ENCODE data around the gene MAEA. TPM values are rescaled to one million over a fixed set of nuclear protein-coding genes. Genes with fewer than 3 reads are reported as not detected.
A peak's percentile ranks its signal among the peaks of the same experiment; 100 is the strongest.

Gene MAEA
- total RNA-seq, 2 experiments from 2014 or later, result 63.8 to 69.0 TPM

DNA sequence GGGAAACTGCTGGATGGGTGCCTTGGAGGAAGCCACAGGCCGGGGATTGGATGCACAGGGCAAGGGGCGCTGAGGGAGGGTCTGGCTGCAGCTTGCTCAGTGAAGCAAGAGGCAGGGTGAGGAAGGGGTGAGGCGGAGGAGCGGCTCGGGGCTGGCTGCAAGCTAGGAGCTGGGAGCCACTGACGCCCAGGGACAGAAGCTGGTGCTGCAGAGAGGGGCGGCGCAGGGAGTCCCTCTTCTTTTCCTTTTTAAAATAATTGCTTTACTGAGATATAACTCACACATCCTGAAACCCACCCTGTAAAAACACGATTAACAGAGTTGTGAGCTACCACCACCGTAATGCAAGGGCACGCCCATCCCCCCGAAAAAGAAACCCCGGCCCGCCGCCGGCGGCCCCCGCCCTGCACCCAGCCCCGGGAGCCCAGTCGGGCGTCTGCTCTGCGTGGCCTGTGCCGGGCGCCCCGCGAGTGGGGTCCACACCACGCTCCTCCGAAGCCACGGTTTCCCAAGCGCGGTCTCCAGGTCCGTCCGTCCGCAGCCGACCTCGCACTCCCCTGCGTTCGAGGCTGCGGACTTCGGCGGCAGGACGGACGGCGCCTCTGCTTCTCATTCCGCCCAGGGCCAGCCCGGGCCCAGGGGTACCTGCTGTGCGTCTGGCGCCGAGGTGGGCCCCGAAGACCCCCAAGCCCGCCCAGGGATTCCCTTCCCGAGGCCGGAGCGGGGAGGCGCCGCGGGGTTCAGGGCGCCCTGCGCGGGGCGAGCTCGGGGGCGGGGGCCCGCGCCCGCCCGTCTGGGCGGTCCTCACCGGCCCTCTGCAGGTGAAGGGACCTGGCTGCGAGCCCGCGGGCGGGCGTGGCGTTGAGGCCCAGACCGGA is 56.5 kb downstream of the MAEA start:
- peak; percentile 75 for DNase-seq
- Mint-ChIP-seq H3K4me3 (peak overlapping the region; percentile 92), H3K4me1 (peaks cover 40% of the 10 kb centered on the region), H3K27ac (peak overlapping the region; percentile 92), H3K36me3 (ENCODE audit: low read depth) (peaks cover 17% of the 10 kb centered on the region), H3K9me3 (no peaks in the 10 kb centered on the region), H3K27me3 (no peaks in the 10 kb centered on the region)
- ChIA-PET CTCF (interaction anchor here (0.6 to 2.5 kb wide), 12 partner anchors 10 to 215 kb away, joined by 3 to 10 read pairs (median 4); no protein-coding TSS in a partner anchor), POLR2A (interaction anchor here (0.6 to 1.6 kb wide), 4 partner anchors 20 to 888 kb away, joined by 3 to 5 read pairs (median 4); no protein-coding TSS in a partner anchor)

DNA sequence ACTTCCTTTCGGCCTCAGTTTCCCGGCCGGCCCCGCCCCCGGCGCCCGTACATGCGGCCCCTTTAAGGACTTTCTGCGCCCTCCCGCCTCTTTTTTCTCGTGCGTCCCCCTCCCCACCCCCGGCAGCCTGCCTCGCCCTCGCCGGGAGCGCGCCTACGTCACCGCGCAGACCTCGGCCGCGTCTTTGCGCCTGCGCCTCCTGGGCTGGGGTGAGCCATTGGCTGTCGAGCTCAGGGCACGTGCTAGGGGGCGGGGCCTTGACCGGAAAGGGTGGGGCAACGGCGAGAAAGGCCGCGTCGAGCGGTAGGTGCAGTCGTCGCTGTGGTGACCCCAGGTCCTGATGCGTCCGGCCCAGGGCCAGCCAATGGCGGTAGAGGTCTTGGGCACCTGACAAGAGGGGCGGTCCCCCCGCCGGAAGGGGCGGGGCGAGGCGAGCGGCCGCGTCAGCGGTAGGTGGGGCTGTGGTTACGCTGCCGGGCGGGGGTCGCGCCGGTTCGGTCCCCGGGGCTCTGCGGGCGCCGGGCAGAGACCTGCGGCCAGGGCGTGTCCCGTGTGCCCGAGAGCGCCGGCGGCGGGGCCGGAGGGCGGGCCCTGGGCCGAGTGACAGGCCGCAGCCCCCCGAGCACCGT is 57.2 kb downstream of the MAEA start, which contains the start of gene UVSSA:
TSS of gene UVSSA (plus strand) at position 428 of the 629 bp plus-strand sequence. CDS start 884 bp downstream, outside the sequence.
- peak; percentile 100 for DNase-seq
- H3K27ac Mint-ChIP-seq, result peak within 1 kb of the TSS; percentile 98
- peaks cover 45% of the 10 kb centered on the region for H3K4me1 Mint-ChIP-seq
- ChIA-PET CTCF (interaction anchor here (0.7 to 2.5 kb wide), 7 partner anchors 9 to 216 kb away, joined by 3 to 10 read pairs (median 3); no protein-coding TSS in a partner anchor), POLR2A (interaction anchor here (1.6 kb wide), 1 partner anchor 97 kb away, joined by 5 read pairs; no protein-coding TSS in a partner anchor)
- H3K4me3 Mint-ChIP-seq, result peak within 1 kb of the TSS; percentile 92
- H3K9me3 Mint-ChIP-seq, result no peaks in the 10 kb centered on the region
- no peaks in the 10 kb centered on the region for H3K27me3 Mint-ChIP-seq
- peaks cover 17% of the 10 kb centered on the region for H3K36me3 Mint-ChIP-seq (ENCODE audit: low read depth)

DNA sequence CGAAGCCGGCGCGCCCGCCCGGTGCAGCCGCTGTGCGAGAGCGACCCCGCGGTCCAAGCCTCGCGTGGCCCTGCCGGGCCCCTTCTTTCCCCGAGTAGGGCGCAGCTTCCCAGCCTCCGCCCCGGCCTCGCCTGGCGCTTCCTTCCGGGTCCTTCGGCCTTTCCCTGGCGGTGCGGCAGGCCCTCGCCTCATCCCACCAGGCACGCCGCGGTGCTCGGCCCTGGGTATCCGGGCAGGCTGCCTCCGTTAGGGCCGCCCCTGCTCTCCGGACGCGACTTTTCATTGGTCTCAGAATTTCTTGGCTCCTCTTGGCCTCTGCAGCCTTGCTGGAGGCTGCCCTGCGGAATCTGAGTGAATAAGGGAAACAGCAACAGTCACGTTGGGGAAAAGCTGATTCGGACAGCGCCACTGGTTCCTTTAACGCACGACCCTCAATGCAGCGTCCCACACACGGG is 57.7 kb downstream of the MAEA start:
- peaks cover 16% of the 10 kb centered on the region for H3K36me3 Mint-ChIP-seq (ENCODE audit: low read depth)
- peak overlapping the region; percentile 98 for H3K27ac Mint-ChIP-seq
- POLR2A ChIA-PET, result no interaction called here
- H3K4me1 Mint-ChIP-seq, result peaks cover 46% of the 10 kb centered on the region
- H3K9me3 Mint-ChIP-seq, result no peaks in the 10 kb centered on the region
- CTCF ChIA-PET, result interaction anchor here (0.7 to 2.5 kb wide), 6 partner anchors 9 to 216 kb away, joined by 3 to 10 read pairs (median 4); no protein-coding TSS in a partner anchor
- H3K4me3 Mint-ChIP-seq, result peak overlapping the region; percentile 89
- DNase-seq, result peak; percentile 54
- H3K27me3 Mint-ChIP-seq, result no peaks in the 10 kb centered on the region

DNA sequence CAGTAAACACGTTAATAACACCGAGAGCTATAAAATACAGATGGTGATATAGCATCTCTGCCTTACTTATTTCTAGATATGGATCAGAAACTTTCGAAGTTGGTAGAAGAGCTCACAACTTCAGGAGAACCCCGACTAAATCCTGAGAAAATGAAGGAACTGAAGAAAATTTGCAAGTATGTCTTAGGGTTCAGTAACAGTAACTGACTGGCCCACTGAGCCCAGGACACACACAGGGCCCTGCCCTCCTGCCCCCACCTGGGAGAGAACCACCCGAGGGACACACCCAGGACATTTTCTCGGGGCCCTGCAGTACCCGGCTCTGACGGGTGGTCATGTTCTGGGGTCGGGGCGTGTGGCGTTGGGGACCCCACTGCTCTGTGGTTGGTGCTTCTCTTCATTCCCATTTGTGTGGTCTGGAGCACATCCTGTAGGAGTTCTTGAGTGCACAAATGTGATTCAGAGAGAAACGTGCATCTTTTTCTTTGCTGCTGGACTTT is 58.4 kb downstream of the MAEA start:
- H3K27ac Mint-ChIP-seq, result peak overlapping the region; percentile 98
- DNase-seq, result no peak
- ChIA-PET POLR2A (no interaction called here), CTCF (interaction anchor here (0.8 to 2.5 kb wide), 3 partner anchors 8 to 182 kb away, joined by 3 to 5 read pairs (median 4); no protein-coding TSS in a partner anchor)
- H3K27me3 Mint-ChIP-seq, result no peaks in the 10 kb centered on the region
- peak overlapping the region; percentile 89 for H3K4me3 Mint-ChIP-seq
- H3K9me3 Mint-ChIP-seq, result no peaks in the 10 kb centered on the region
- H3K4me1 Mint-ChIP-seq, result peaks cover 46% of the 10 kb centered on the region
- H3K36me3 Mint-ChIP-seq (ENCODE audit: low read depth), result peaks cover 15% of the 10 kb centered on the region

DNA sequence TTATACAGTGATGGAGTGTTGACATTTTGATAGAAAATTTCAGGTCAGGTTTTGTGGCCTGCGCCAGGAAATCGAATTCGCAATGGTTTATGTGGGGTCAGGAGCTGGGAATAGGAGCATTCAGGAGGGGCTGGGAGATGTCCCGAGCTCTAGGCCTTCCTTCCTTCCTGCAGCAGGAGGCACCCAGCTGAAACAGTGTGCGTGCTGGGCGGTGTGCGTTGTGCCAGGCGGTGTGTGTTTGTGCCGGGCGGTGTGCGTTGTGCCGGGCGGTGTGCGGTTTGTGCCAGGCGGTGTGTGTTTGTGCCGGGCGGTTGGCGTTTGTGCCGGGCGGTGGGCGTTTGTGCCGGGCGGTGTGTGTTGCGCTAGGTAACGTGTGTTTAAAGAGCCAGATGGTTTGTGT is 59.1 kb downstream of the MAEA start:
- ChIA-PET CTCF (interaction anchor here (0.6 to 1.3 kb wide), 2 partner anchors 7 to 205 kb away, joined by 3 to 4 read pairs; no protein-coding TSS in a partner anchor), POLR2A (no interaction called here)
- no peaks in the 10 kb centered on the region for H3K9me3 Mint-ChIP-seq
- H3K4me1 Mint-ChIP-seq, result peaks cover 45% of the 10 kb centered on the region
- H3K27me3 Mint-ChIP-seq, result no peaks in the 10 kb centered on the region
- peak overlapping the region; percentile 27 for H3K4me3 Mint-ChIP-seq
- peaks cover 13% of the 10 kb centered on the region for H3K36me3 Mint-ChIP-seq (ENCODE audit: low read depth)
- peak overlapping the region; percentile 98 for H3K27ac Mint-ChIP-seq
- DNase-seq, result no peak

DNA sequence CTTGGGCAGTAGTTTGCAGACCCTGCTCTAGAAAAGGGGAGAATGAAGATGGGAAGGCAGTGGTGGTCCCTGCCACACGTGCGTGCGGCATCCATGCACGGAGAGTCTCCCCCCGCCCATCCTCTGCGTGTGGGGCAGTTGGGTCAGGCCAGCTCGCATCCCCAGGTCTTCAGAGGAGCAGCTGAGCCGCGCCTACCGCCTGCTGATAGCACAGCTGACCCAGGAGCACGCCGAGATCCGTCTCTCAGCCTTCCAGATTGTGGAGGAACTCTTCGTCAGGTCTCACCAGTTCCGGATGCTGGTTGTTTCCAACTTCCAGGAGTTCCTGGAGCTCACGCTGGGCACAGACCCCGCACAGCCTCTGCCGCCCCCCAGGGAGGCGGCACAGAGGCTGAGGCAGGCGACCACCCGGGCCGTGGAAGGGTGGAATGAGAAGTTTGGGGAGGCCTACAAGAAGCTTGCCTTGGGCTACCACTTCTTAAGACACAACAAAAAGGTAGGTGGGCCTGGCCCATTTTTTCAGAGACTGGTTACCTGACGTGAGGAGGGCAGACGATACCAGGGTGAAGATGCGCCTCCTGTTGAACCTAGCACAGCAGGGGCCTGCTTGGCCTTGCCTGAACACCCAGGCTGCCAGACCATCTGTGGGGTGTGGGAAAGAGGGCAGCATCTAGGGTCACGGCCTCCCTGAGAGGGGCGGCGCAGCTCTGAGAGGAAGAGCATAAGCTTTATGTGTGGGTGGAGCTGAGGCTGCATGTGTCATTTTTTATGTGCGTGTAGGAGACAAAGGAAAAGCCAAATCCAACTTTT is 59.9 kb downstream of the MAEA start:
- ChIA-PET POLR2A (no interaction called here), CTCF (interaction anchor here (0.6 kb wide), 1 partner anchor 206 kb away, joined by 3 read pairs; no protein-coding TSS in a partner anchor)
- no peak for DNase-seq
- Mint-ChIP-seq H3K27ac (peak overlapping the region; percentile 98), H3K4me1 (peaks cover 40% of the 10 kb centered on the region), H3K27me3 (no peaks in the 10 kb centered on the region), H3K36me3 (ENCODE audit: low read depth) (peaks cover 10% of the 10 kb centered on the region), H3K9me3 (no peaks in the 10 kb centered on the region), H3K4me3 (no peak overlapping the region)

DNA sequence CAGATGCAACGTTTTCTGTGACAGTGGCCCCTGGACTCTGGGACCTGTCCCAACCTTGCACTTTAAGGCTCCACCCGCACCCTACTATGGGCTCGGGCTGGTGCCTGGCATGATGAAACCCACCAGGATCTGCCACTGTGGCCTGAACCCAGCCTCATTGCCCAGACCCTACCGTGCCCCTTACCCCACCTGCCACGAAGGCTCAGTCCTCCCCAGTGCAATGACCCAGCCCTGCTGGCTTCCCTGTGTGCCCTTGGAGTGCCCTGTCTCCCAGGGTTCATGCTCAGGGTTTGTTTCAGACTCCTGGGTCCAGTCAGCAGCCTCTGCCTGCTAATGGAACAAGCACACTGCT is 60.5 kb downstream of the MAEA start:
- ChIA-PET POLR2A (no interaction called here), CTCF (interaction anchor here (1.1 kb wide), 1 partner anchor 82 kb away, joined by 3 read pairs; no protein-coding TSS in a partner anchor)
- Mint-ChIP-seq H3K4me3 (no peak overlapping the region), H3K36me3 (ENCODE audit: low read depth) (peaks cover 8% of the 10 kb centered on the region), H3K27me3 (no peaks in the 10 kb centered on the region), H3K27ac (peak overlapping the region; percentile 9), H3K4me1 (peaks cover 34% of the 10 kb centered on the region), H3K9me3 (no peaks in the 10 kb centered on the region)
- no peak for DNase-seq

DNA sequence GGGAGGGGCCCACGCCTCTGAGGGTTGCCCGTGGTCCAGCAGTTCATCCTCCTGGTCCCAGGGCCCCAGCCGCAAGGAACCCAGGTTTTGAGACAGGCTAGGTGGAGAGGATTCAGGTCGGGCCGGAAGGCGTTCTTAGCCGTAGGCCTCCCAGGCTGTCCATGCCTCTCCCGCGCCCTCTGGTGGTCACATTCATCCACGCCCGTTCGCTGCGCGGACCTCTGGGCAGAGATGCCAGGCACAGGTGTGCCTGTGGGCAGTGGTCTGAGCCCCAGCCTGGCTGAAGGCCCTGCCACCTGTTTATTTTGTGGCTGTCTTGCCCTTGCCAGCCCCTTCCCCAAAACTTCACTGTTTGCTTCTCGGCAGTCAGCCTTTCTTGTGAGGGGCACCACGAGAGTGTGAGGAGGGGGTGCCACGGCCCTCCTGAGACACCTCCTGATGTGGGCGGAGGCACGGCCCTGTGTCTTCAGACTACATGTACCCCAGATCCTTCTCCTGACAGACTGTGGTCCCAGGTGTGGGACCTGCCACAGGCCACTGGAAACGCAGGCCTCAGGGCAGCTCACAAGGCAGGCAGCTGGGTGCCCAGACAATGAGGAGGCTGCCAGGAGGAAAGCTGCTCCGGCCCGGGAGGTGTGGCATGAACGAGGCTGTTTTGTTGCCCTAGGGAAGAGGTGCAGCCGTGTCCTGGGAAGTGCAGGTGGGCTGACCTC is 62.3 kb downstream of the MAEA start:
- H3K27me3 Mint-ChIP-seq, result no peaks in the 10 kb centered on the region
- peaks cover 29% of the 10 kb centered on the region for H3K4me1 Mint-ChIP-seq
- CTCF ChIA-PET, result interaction anchor here (1.4 to 1.8 kb wide), 2 partner anchors 13 to 87 kb away, joined by 4 read pairs; no protein-coding TSS in a partner anchor
- POLR2A ChIA-PET, result no interaction called here
- H3K9me3 Mint-ChIP-seq, result no peaks in the 10 kb centered on the region
- DNase-seq, result peak; percentile 91
- H3K27ac Mint-ChIP-seq, result peak overlapping the region; percentile 74
- H3K4me3 Mint-ChIP-seq, result no peak overlapping the region
- H3K36me3 Mint-ChIP-seq (ENCODE audit: low read depth), result peaks cover 7% of the 10 kb centered on the region

DNA sequence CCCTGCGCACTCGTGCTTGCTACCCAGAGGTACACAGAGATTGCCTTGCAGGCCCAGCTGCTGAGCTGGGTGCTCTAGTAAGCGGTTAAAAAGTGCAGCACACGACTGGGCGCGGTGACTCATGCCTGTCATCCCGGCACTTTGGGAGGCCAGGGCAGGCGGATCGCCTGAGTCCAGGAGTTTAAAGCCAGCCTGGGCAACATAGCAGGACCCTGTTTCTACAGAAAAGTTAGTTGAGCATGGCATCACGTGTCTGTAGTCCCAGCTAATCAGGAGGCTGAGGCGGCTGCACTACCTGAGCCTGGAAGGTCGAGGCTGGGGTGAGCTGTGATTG is 62.8 kb downstream of the MAEA start:
- POLR2A ChIA-PET, result no interaction called here
- H3K27ac Mint-ChIP-seq, result no peak overlapping the region
- H3K27me3 Mint-ChIP-seq, result no peaks in the 10 kb centered on the region
- CTCF ChIA-PET, result interaction anchor here (1.4 to 1.8 kb wide), 2 partner anchors 12 to 87 kb away, joined by 4 read pairs; no protein-coding TSS in a partner anchor
- no peak overlapping the region for H3K4me3 Mint-ChIP-seq
- no peaks in the 10 kb centered on the region for H3K9me3 Mint-ChIP-seq
- H3K36me3 Mint-ChIP-seq (ENCODE audit: low read depth), result peaks cover 7% of the 10 kb centered on the region
- DNase-seq, result no peak
- peaks cover 29% of the 10 kb centered on the region for H3K4me1 Mint-ChIP-seq

DNA sequence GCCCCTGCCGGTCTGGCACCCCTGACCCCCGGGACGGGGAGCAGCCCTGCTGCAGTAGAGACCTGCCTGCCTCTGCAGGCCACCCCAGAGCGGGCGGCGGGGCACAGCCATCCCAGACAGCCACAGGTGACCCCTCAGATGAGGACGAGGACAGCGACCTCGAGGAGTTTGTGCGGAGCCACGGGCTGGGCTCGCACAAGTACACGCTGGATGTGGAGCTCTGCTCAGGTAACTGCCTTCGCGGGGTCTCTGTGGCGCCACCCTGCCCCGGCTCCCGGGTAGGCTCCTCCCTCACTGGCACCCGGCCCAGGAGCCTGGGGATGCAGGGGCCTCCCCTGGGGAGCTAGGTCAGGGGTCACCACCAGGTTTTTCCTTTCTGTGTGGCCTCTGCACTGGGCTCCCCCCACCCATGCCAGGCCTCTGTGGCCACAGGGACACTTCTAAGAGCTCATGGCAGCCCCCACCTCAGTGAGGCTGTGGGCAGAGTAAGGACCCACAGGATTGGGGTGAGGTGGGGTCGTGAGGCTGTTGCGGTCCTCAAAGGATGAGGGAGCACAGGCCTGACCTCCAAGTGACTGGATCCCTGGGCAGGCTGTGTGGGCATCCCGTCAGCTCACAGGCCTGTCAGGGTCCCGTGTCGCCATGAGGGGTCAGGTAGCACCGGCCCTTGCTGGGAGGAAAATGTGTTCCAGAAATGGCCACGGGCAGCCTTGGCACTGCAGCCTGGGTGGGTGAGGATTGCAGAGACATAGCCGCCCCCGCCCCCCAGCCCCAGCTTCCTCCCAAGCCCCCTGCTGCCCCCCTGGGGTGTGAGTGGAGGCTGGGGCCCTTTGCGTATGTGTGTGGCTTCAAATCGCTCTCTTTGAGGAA is 63.7 kb downstream of the MAEA start:
- H3K4me3 Mint-ChIP-seq, result no peak overlapping the region
- CTCF ChIA-PET, result interaction anchor here (1.4 to 1.8 kb wide), 2 partner anchors 12 to 88 kb away, joined by 4 read pairs; no protein-coding TSS in a partner anchor
- no peak for DNase-seq
- H3K27me3 Mint-ChIP-seq, result no peaks in the 10 kb centered on the region
- H3K4me1 Mint-ChIP-seq, result peaks cover 23% of the 10 kb centered on the region
- peaks cover 7% of the 10 kb centered on the region for H3K36me3 Mint-ChIP-seq (ENCODE audit: low read depth)
- POLR2A ChIA-PET, result no interaction called here
- no peak overlapping the region for H3K27ac Mint-ChIP-seq
- no peaks in the 10 kb centered on the region for H3K9me3 Mint-ChIP-seq

Measured in activated CD4-positive, alpha-beta T cell treated with anti-CD3 and anti-CD28 coated beads, Interleukin-2, amount 10 ng/mL, durations not matched to agents 7 days and 5 days (primary cell).